GM12873 (cell line): ENCODE measurements around the gene ZNF282.
A peak's percentile ranks its signal among the peaks of the same experiment; 100 is the strongest.

Experiments used
- CTCF ChIP-seq: IDR thresholded peaks from 2 replicates; pipeline ENCODE4 v1.5.1; 2012; ENCODE audit warnings: low read depth, mild to moderate bottlenecking, moderate library complexity, low read length, control low read depth; ENCODE audit not compliant: insufficient read depth; ENCODE audit errors: missing control alignments

Gene ZNF282

GRCh38 chr7:149253665-149254064 is 58.3 kb downstream of the ZNF282 start:
- no peak for TF ChIP-seq CTCF

- TF ChIP-seq CTCF: no peak
Observed at GRCh38 chr7:149254181-149254858, 59.0 kb downstream of the ZNF282 start.

GRCh38 chr7:149255174-149255573 is 59.8 kb downstream of the ZNF282 start:
- no peak for TF ChIP-seq CTCF

- no peak for TF ChIP-seq CTCF
Observed at GRCh38 chr7:149256568-149256967, 61.2 kb downstream of the ZNF282 start.

- TF ChIP-seq CTCF: no peak
Observed at GRCh38 chr7:149257146-149257545, 61.8 kb downstream of the ZNF282 start.

- no peak for TF ChIP-seq CTCF
Observed at GRCh38 chr7:149261316-149261828, 66.0 kb downstream of the ZNF282 start.

GRCh38 chr7:149261829-149262617 is 66.7 kb downstream of the ZNF282 start, which contains the start of gene ZNF783:
Gene ZNF783 (plus strand): TSS chr7:149262196. CDS start chr7:149262334, 138 bp downstream.
- TF ChIP-seq CTCF: peak; percentile 76
